Measurements from ENCODE around the gene ZNF423.

ZNF423 gene

GRCh38 chr16:49822649-49823370, 33.1 kb downstream of the ZNF423 start:
- no peak for DNase-seq (ENCODE audit: low spot score)

- no peak for DNase-seq (ENCODE audit: low spot score)
Observed at GRCh38 chr16:49821614-49822282, 34.2 kb downstream of the ZNF423 start.

- DNase-seq (ENCODE audit: low spot score): no peak
Observed at GRCh38 chr16:49821156-49821555, 34.8 kb downstream of the ZNF423 start.

GRCh38 chr16:49817754-49818507, 38.0 kb downstream of the ZNF423 start:
- no peak for DNase-seq (ENCODE audit: low spot score)

- no peak for DNase-seq (ENCODE audit: low spot score)
Observed at GRCh38 chr16:49816875-49817274, 39.0 kb downstream of the ZNF423 start.

GRCh38 chr16:49811644-49812334, 44.1 kb downstream of the ZNF423 start:
- no peak for DNase-seq (ENCODE audit: low spot score)

- DNase-seq (ENCODE audit: low spot score): no peak
Observed at GRCh38 chr16:49810831-49811230, 45.1 kb downstream of the ZNF423 start.

- no peak for DNase-seq (ENCODE audit: low spot score)
Observed at GRCh38 chr16:49809561-49809960, 46.4 kb downstream of the ZNF423 start.

GRCh38 chr16:49809062-49809461, 46.9 kb downstream of the ZNF423 start:
- no peak for DNase-seq (ENCODE audit: low spot score)

- DNase-seq (ENCODE audit: low spot score): no peak
Observed at GRCh38 chr16:49806446-49806845, 49.5 kb downstream of the ZNF423 start.

GRCh38 chr16:49801290-49801689, 54.6 kb downstream of the ZNF423 start:
- DNase-seq (ENCODE audit: low spot score): no peak

GRCh38 chr16:49800876-49801275, 55.0 kb downstream of the ZNF423 start:
- DNase-seq (ENCODE audit: low spot score): no peak

- DNase-seq (ENCODE audit: low spot score): no peak
Observed at GRCh38 chr16:49800441-49800840, 55.5 kb downstream of the ZNF423 start.

GRCh38 chr16:49799172-49799571, 56.7 kb downstream of the ZNF423 start:
- no peak for DNase-seq (ENCODE audit: low spot score)

GRCh38 chr16:49795513-49795912, 60.4 kb downstream of the ZNF423 start:
- no peak for DNase-seq (ENCODE audit: low spot score)

- DNase-seq (ENCODE audit: low spot score): no peak
Observed at GRCh38 chr16:49793244-49793643, 62.7 kb downstream of the ZNF423 start.

- DNase-seq (ENCODE audit: low spot score): no peak
Observed at GRCh38 chr16:49789616-49790015, 66.3 kb downstream of the ZNF423 start.

GRCh38 chr16:49788986-49789385, 66.9 kb downstream of the ZNF423 start:
- no peak for DNase-seq (ENCODE audit: low spot score)

- no peak for DNase-seq (ENCODE audit: low spot score)
Observed at GRCh38 chr16:49788572-49788971, 67.3 kb downstream of the ZNF423 start.

GRCh38 chr16:49786926-49787557, 68.9 kb downstream of the ZNF423 start:
- DNase-seq (ENCODE audit: low spot score): no peak

GRCh38 chr16:49785970-49786369, 69.9 kb downstream of the ZNF423 start:
- DNase-seq (ENCODE audit: low spot score): no peak

- DNase-seq (ENCODE audit: low spot score): no peak
Observed at GRCh38 chr16:49782405-49782804, 73.5 kb downstream of the ZNF423 start.

All from HuH-7 (cell line).